Subcutaneous abdominal adipose tissue (tissue), 5 donors: Measurements from ENCODE around the gene IL32.
"Not testable (repeated sequence)": the region's sequence is repeated elsewhere in the genome, so short reads cannot be mapped to it uniquely, and the experiment has no call there.

Source experiments
- H3K27ac ChIP-seq: one replicate; pipeline ENCODE4 v1.7.0; 2013; ENCODE audit warnings: low read depth, mild to moderate bottlenecking, inconsistent platforms, low read length, moderate library complexity
- H3K27me3 ChIP-seq, 5 donors: one replicate each; pipeline ENCODE4 v1.7.0; 2013; ENCODE audit warnings: low read length in 5 of 5, inconsistent platforms in 1 of 5; ENCODE audit not compliant: control insufficient read depth in 5 of 5, insufficient read depth in 4 of 5
- H3K36me3 ChIP-seq, 5 donors: one replicate each; pipeline ENCODE4 v1.7.0; 2013; ENCODE audit warnings: low read length in 5 of 5; ENCODE audit not compliant: control insufficient read depth in 5 of 5, insufficient read depth in 5 of 5
- H3K4me1 ChIP-seq, 5 donors: one replicate each; pipeline ENCODE4 v1.7.0; 2013; ENCODE audit warnings: low read length in 5 of 5, mild to moderate bottlenecking in 3 of 5, moderate library complexity in 1 of 5; ENCODE audit not compliant: control insufficient read depth in 5 of 5, insufficient read depth in 5 of 5
- H3K4me3 ChIP-seq, 5 donors: one replicate each; pipeline ENCODE4 v1.7.0; 2013; ENCODE audit warnings: low read length in 5 of 5, low read depth in 1 of 5
- H3K9ac ChIP-seq, 5 donors: one replicate each; pipeline ENCODE4 v1.7.0; 2013; ENCODE audit warnings: low read length in 5 of 5, mild to moderate bottlenecking in 4 of 5, moderate library complexity in 3 of 5
- H3K9me3 ChIP-seq, 5 donors: one replicate each; pipeline ENCODE4 v1.7.0; 2013; ENCODE audit warnings: low read length in 5 of 5; ENCODE audit not compliant: control insufficient read depth in 5 of 5
- donor health status: healthy.
- donor health status: healthy.
- donor health status: healthy.
- donor health status: healthy.
- donor health status: healthy.

IL32 gene

GRCh38 chr16:3051009-3051408 lies 14.4 kb upstream of the IL32 start:
- H3K9ac ChIP-seq = no peak overlapping the region
- peaks cover 0 to 11% (median 3%) of the 10 kb centered on the region in 5 donors for H3K36me3 ChIP-seq
- no peaks in the 10 kb centered on the region for H3K9me3 ChIP-seq
- no peak overlapping the region for H3K4me3 ChIP-seq
- peaks cover 0 to 18% (median 6%) of the 10 kb centered on the region in 5 donors for H3K4me1 ChIP-seq
- H3K27me3 ChIP-seq = peaks cover 29 to 43% (median 36%) of the 10 kb centered on the region in 5 donors
- no peak overlapping the region for H3K27ac ChIP-seq

GRCh38 chr16:3051494-3051893 lies 13.9 kb upstream of the IL32 start:
- Histone ChIP-seq H3K36me3 (peaks cover 0 to 11% (median 3%) of the 10 kb centered on the region in 5 donors), H3K27ac (no peak overlapping the region), H3K4me3 (no peak overlapping the region), H3K9ac (no peak overlapping the region), H3K4me1 (peaks cover 0 to 14% (median 1%) of the 10 kb centered on the region in 5 donors), H3K9me3 (no peaks in the 10 kb centered on the region), H3K27me3 (peaks cover 29 to 42% (median 35%) of the 10 kb centered on the region in 5 donors)

GRCh38 chr16:3052571-3053329 lies 12.7 kb upstream of the IL32 start:
- H3K27ac ChIP-seq, H3K9me3 ChIP-seq, H3K4me1 ChIP-seq, H3K4me3 ChIP-seq, H3K9ac ChIP-seq: not testable (repeated sequence)
- Histone ChIP-seq H3K27me3 (peaks cover 20 to 30% (median 25%) of the 10 kb centered on the region in 5 donors), H3K36me3 (peaks cover 0 to 11% (median 3%) of the 10 kb centered on the region in 5 donors)

- H3K9me3 ChIP-seq, H3K4me3 ChIP-seq, H3K27ac ChIP-seq, H3K9ac ChIP-seq: not testable (repeated sequence)
- Histone ChIP-seq H3K36me3 (peaks cover 0 to 11% (median 3%) of the 10 kb centered on the region in 5 donors), H3K27me3 (peaks cover 15 to 24% (median 22%) of the 10 kb centered on the region in 5 donors), H3K4me1 (peaks cover 0 to 14% (median 5%) of the 10 kb centered on the region in 5 donors)
Measured at GRCh38 chr16:3053330-3053710, 12.1 kb upstream of the IL32 start.

- Histone ChIP-seq H3K27me3 (peaks cover 0 to 10% (median 8%) of the 10 kb centered on the region in 5 donors), H3K9ac (no peak overlapping the region), H3K4me1 (peaks cover 0 to 29% (median 20%) of the 10 kb centered on the region in 5 donors), H3K4me3 (no peak overlapping the region), H3K27ac (no peak overlapping the region), H3K9me3 (no peaks in the 10 kb centered on the region), H3K36me3 (peaks cover 0 to 11% (median 3%) of the 10 kb centered on the region in 5 donors)
Measured at GRCh38 chr16:3054965-3055733, 10.3 kb upstream of the IL32 start.

GRCh38 chr16:3055734-3056115 lies 9.7 kb upstream of the IL32 start:
- H3K9ac ChIP-seq, H3K27me3 ChIP-seq, H3K4me3 ChIP-seq, H3K27ac ChIP-seq, H3K9me3 ChIP-seq: not testable (repeated sequence)
- H3K4me1 ChIP-seq = peaks cover 0 to 32% (median 21%) of the 10 kb centered on the region in 5 donors
- H3K36me3 ChIP-seq = peaks cover 0 to 11% (median 3%) of the 10 kb centered on the region in 5 donors

GRCh38 chr16:3056336-3057180 lies 8.9 kb upstream of the IL32 start:
- Histone ChIP-seq H3K4me3 (no peak overlapping the region), H3K27me3 (peaks cover 0 to under 1% (median 0%) of the 10 kb centered on the region in 5 donors), H3K27ac (no peak overlapping the region), H3K9ac (no peak overlapping the region), H3K4me1 (peaks cover 0 to 32% (median 21%) of the 10 kb centered on the region in 5 donors), H3K9me3 (no peaks in the 10 kb centered on the region), H3K36me3 (peaks cover 0 to 11% (median 3%) of the 10 kb centered on the region in 5 donors)

- Histone ChIP-seq H3K4me3 (peak overlapping the region in 2 of 5 donors; percentile 74 to 80), H3K9me3 (no peaks in the 10 kb centered on the region), H3K27ac (no peak overlapping the region), H3K36me3 (peaks cover 0 to 11% (median 3%) of the 10 kb centered on the region in 5 donors), H3K27me3 (no peaks in the 10 kb centered on the region), H3K9ac (no peak overlapping the region), H3K4me1 (peaks cover 0 to 32% (median 21%) of the 10 kb centered on the region in 5 donors)
Measured at GRCh38 chr16:3057181-3058138, 8.0 kb upstream of the IL32 start.
